GM12891 (cell line): ENCODE data around the gene SREBF1.

Experiments used
- PAX5 ChIP-seq: IDR thresholded peaks from 2 replicates; pipeline ENCODE4 v1.6.1; 2011; ENCODE audit warnings: low read length, moderate library complexity, mild to moderate bottlenecking; ENCODE audit not compliant: insufficient read depth, severe bottlenecking
- POLR2A ChIP-seq: IDR thresholded peaks from 2 replicates; pipeline ENCODE4 v1.6.1; 2011; ENCODE audit warnings: low read depth, low read length, control low read depth
- POLR2AphosphoS5 ChIP-seq: IDR thresholded peaks from 2 replicates; pipeline ENCODE4 v1.6.1; 2011; ENCODE audit warnings: low read depth, low read length, control low read depth
- POU2F2 ChIP-seq: IDR thresholded peaks from 2 replicates; pipeline ENCODE4 v1.6.1; 2011; ENCODE audit warnings: low read depth, mild to moderate bottlenecking, control low read depth, low read length, moderate library complexity
- SPI1 ChIP-seq: IDR thresholded peaks from 2 replicates; pipeline ENCODE4 v1.6.1; 2011; ENCODE audit warnings: low read depth, low read length, control low read depth
- TAF1 ChIP-seq: IDR thresholded peaks from 2 replicates; pipeline ENCODE4 v1.6.1; 2011; ENCODE audit warnings: low read depth, low read length, control low read depth

GRCh38 chr17:17767887-17768418 is 68.8 kb downstream of the SREBF1 start:
- TF ChIP-seq TAF1 (no peak), POLR2A (no peak), SPI1 (no peak), POLR2AphosphoS5 (no peak), POU2F2 (no peak), PAX5 (no peak)
